Stimulated activated CD4-positive, alpha-beta T cell treated with anti-CD3 and anti-CD28 coated beads, Interleukin-15, amount 100 ng/mL, for 24 hours (primary cell): ENCODE data around the gene XAB2.
A peak's percentile ranks its signal among the peaks of the same experiment; 100 is the strongest.

Source experiments
- DNase-seq: peaks from one replicate; pipeline ENCODE4 v3.0.0-alpha.2; 2020

The XAB2 gene

DNA sequence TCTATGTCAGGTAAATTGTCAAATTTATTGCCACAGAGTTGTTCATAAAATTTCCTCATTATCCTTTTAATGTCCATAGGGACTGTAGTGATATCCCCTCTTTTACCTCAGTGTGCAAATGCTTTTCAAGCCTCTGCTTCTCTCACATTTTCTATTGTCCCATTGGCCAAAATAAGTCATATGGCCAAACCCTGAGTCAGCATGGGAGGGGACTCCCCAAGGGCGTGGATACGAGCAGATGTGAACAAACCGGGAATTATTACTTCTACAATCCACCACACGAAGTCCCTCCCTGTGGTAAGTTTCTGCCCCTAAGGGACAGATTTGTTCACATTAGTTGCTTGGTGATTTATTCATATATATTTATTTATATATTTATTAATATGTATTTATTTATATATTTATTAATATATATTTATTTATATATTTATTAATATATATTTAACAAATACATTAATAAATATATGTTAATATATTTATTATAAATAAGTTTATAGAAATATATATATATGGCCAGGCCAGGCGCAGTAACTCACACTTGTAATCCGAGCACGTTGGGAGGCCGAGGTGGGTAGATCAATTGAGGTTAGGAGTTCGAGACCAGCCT is 53.8 kb downstream of the XAB2 start:
- peak; percentile 25 for DNase-seq

DNA sequence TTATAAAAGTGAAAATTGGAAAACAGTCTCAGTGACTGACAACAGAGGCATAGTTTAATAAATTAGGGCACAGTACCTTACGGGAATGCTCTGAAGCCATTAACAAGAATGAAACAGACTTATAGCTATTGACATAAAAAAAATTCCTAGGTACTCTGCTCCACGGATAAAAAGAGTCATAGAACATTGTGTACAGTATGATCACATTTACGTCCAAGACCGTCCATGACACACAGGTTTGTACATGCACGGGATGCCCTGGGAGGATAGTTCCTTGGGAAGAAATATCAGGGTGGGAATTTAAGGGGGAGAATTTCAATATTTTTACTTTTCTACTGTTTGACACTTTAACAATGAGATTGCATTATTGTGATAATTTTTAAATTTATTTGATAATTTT is 58.6 kb downstream of the XAB2 start:
- no peak for DNase-seq
